ENCODE data around the gene PLXNA1. TPM values are rescaled to one million over a fixed set of nuclear protein-coding genes. Genes with fewer than 3 reads are reported as not detected.

Gene PLXNA1
- total RNA-seq, 6 experiments from 2014 or later = 40.8 to 56.1 (median 45.4) TPM

- Mint-ChIP-seq H3K36me3 (ENCODE audit: low read depth) (no peaks in the 10 kb centered on the region), H3K9me3 (no peaks in the 10 kb centered on the region), H3K4me1 (ENCODE audit: low read depth) (peaks cover 5% of the 10 kb centered on the region), H3K27ac (no peak overlapping the region), H3K27me3 (ENCODE audit: insufficient read depth) (no peaks in the 10 kb centered on the region), H3K4me3 (no peak overlapping the region)
- DNase-seq = no peak
- TF ChIP-seq CTCF (IDR thresholded peaks at IDR 0.05) = no peak
Observed at GRCh38 chr3:126996905-126997304, 14.0 kb downstream of the PLXNA1 start.

GRCh38 chr3:126997455-126998038, 14.6 kb downstream of the PLXNA1 start:
- Mint-ChIP-seq H3K4me1 (ENCODE audit: low read depth) (peaks cover 11% of the 10 kb centered on the region), H3K9me3 (no peaks in the 10 kb centered on the region), H3K4me3 (no peak overlapping the region), H3K36me3 (ENCODE audit: low read depth) (no peaks in the 10 kb centered on the region), H3K27me3 (ENCODE audit: insufficient read depth) (no peaks in the 10 kb centered on the region; the same call in 1 of the 2 replicates), H3K27ac (peak overlapping the region; percentile 39)
- no peak for DNase-seq
- no peak for TF ChIP-seq CTCF (IDR thresholded peaks at IDR 0.05)

- Mint-ChIP-seq H3K4me3 (no peak overlapping the region), H3K36me3 (ENCODE audit: low read depth) (no peaks in the 10 kb centered on the region), H3K27ac (peak overlapping the region; percentile 39), H3K4me1 (ENCODE audit: low read depth) (peaks cover 19% of the 10 kb centered on the region), H3K27me3 (ENCODE audit: insufficient read depth) (no peaks in the 10 kb centered on the region; the same call in 1 of the 2 replicates), H3K9me3 (no peaks in the 10 kb centered on the region)
- DNase-seq = no peak
- TF ChIP-seq CTCF (IDR thresholded peaks at IDR 0.05) = no peak
Observed at GRCh38 chr3:126998320-126998719, 15.4 kb downstream of the PLXNA1 start.

GRCh38 chr3:126998728-126999127, 15.8 kb downstream of the PLXNA1 start:
- Mint-ChIP-seq H3K27ac (no peak overlapping the region), H3K4me3 (no peak overlapping the region), H3K4me1 (ENCODE audit: low read depth) (peaks cover 21% of the 10 kb centered on the region), H3K36me3 (ENCODE audit: low read depth) (no peaks in the 10 kb centered on the region), H3K9me3 (no peaks in the 10 kb centered on the region), H3K27me3 (ENCODE audit: insufficient read depth) (no peaks in the 10 kb centered on the region; the same call in 1 of the 2 replicates)
- TF ChIP-seq CTCF (IDR thresholded peaks at IDR 0.05) = no peak
- DNase-seq = no peak

GRCh38 chr3:126999383-126999782, 16.5 kb downstream of the PLXNA1 start:
- Mint-ChIP-seq H3K4me1 (ENCODE audit: low read depth) (peaks cover 21% of the 10 kb centered on the region), H3K36me3 (ENCODE audit: low read depth) (no peaks in the 10 kb centered on the region), H3K27ac (no peak overlapping the region), H3K9me3 (no peaks in the 10 kb centered on the region), H3K4me3 (no peak overlapping the region), H3K27me3 (ENCODE audit: insufficient read depth) (no peaks in the 10 kb centered on the region; the same call in 1 of the 2 replicates)
- DNase-seq = no peak
- TF ChIP-seq CTCF (IDR thresholded peaks at IDR 0.05) = no peak

Data from HFFc6 (cell line).